NCI-H1092 treated with DMSO at 0.1 percent for 48 hours (cell line): ENCODE data around the gene GNA12.
"Not testable (repeated sequence)": the region's sequence is repeated elsewhere in the genome, so short reads cannot be mapped to it uniquely, and the experiment has no call there.

Experiments used
- DNase-seq: peaks from one replicate; lab custom pipeline; 2025; lab: John Stamatoyannopoulos, UW

Gene GNA12

DNA sequence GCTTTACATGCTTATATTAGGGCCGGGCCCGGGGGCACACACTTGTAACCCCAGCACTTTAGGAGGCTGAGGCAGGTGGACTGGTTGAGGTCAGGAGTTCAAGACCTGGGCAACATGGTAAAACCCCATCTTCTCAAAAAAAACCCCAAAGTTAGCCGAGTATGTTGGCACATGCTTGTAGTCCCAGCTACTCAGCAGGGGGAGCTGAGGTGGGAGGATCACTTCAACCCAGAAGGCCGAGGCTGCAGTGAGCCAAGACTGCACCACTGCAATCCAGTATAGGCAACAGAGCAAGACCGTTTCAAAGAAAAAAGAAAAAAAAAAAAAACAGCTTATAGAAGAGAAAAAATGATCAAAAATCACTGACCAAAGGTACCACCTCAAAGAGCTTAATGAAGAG is 93.0 kb downstream of the GNA12 start:
- DNase-seq: no peak

GRCh38 chr7:2750004-2750407 is 94.1 kb downstream of the GNA12 start:
- DNase-seq: no peak

DNA sequence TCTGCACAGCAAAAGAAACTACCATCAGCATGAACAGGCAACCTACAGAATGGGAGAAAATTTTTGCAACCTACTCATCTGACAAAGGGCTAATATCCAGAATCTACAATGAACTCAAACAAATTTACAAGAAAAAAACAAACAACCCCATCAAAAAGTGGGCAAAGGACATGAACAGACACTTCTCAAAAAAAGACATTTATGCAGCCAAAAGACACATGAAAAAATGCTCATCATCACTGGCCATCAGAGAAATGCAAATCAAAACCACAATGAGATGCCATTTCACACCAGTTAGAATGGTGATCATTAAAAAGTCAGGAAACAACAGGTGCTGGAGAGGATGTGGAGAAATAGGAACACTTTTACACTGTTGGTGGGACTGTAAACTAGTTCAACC is 95.4 kb downstream of the GNA12 start:
- not testable (repeated sequence) for DNase-seq

- not testable (repeated sequence) for DNase-seq
These were observed 100.5 kb downstream of the GNA12 start for GRCh38 chr7:2743523-2744185.

DNA sequence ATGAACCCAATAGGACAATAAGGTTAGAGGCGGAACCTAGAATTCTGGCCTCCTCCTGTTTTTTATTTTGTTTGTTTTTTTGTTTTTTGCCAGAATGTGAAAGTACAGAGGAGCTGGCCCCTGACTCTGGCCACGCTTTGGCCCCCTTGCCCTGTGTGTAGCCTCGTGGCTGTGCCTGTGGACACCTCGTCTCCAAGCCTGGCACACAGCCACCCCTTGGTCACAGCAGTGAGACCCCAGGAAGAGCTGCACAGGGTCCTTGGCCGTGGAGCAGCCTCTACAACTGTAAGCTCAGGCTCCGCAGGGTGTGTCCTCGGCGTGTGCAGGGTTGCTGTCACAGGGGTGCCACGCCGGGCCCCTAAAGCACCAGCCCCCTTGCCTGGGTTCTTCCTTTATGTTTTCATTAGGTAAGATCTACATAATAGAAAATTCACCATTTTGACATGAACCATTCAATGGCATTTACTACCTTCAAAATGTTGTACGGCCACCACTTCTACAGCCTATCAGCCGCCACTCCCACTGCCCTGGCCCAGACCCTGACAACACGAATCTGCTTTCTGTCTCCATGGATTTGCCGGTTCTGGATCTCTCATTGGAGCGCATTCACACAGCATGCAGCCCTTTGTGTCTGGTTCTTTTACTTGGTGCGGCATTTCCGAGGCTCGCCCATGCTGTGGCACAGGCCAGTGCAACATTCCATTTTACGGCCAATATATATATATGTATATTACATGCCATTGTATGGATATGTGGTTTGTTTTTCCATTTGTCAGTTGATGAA is 105.2 kb downstream of the GNA12 start:
- no peak for DNase-seq

DNA sequence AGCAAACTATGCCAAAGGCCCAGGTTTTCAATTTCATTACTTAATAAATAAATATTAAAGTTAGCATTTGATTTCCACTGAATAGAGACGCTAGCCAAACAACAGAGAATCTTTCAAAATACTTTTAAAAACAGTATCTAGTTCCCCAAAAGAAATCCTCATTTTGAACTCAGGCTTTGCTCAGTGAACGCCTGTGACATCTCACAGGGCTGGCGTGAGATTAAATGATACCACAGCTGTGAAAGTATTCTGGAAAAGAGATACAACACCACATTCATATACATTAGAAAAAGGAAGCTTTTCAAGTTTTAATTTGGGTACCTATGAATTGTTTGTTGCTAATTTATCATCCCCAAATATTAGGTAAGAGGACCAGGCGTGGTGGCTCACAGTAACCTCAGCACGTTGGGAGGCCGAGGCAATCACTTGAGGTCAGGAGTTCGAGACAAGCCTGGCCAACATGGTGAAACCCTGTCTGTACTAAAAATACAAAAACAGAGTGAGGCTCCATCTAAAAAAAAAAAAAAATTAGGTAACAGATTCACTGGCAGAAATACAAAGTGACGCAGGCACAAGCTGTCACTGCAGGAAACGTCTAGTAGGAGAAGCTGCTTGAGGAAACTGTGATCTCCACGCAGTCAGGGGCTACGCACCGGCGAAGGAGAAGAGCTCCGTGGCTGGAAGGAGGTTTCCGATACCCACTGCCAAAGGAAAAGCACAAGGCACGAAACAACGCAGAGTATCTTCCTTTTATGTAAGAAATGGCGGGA is 106.2 kb downstream of the GNA12 start:
- no peak for DNase-seq

DNA sequence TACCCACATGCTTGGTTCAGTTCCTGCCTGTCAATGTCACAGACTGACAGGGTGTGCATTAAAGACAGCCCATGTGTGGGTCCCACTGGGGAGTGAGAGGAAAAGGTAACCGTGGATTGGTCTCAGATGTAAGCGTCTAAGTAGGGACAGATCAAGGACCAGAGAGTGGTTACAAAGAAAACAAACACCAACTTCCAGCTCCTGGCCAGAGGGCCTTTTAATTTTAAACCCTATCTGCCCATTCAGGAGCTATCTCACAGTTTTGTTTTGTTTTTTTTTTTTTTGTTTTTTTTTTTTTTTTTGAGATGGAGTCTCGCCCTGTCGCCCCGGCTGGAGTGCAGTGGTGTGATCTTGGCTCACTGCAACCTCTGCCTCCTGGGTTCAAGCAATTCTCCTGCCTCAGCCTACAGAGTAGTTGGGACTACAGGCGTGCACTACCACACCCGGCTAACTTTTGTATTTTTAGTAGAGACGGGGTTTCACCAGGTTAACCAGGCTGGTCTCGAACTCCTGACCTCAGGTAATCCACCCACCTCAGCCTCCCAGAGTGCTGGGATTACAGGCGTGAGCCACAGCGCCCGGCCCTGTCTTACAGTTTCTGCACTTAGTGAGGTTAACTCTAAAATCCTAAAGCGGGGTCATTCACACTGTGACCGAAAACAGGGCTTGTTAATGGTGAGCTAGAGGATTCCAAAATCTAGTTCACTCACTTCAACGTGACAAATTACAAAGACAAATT is 106.9 kb downstream of the GNA12 start:
- DNase-seq: not testable (repeated sequence)

DNA sequence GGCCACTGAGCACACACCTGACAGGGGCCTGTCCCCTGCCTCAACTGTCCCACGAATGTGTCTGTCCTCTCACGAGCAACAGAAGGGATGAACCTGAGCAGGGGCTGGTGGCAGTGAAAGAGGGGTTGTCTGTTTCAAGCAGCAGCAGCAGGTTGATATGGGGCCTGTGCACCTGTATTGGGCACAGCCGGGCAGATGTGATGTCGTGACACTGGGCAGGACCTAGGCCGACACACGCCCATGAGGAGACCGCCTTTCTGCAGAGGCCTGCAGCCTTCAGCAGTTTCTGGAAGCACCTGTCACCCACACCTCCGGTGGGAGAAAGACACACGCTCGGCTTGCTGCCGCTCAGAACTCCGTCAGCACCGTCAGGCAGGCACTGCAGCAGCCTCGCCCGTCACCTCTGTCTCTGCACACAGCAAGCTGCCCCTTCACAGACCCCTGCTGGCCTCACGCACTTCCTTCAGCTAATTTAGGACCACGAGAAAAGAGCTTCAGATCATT is 107.6 kb downstream of the GNA12 start:
- DNase-seq: no peak

GRCh38 chr7:2735744-2736143 is 108.4 kb downstream of the GNA12 start:
- no peak for DNase-seq

DNA sequence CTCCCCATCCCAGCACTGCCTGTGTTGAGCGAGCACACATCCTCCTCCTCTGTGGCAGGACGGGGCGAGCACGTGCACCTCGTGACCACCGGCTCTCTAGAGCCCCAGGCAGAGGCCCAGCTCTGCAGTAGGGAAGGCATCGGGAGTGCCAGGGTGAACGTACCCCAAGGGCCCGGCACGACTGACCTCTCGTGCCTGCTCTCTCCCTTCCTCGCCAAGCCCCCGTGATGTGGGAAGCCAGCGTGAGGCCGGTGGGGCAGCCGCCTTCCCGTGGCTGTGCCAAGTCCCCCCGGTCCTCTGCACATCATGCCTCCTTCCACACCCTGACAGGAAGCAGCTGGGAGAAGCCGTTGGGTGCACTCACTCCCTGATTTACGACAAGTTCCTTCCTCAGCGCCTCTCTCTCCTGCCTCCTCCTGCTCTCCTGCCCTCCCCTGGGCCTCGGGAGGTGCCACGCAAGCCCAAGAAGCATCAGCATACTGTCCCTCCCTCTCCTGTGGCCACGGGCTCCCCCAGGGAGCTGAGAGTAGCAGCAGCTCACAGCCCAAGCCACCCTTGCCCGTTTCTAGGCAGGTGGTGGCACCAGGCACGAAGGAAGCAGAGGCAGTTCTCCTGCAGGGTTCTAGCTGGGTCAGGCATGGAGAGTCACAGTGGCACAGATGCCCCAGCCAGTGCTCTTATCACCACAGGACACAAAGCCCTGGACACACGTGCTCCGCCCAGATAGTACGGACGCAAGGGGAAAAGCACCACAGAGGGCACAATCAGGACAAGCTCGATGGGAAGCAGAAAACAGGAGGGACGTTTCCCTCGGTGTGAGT is 109.1 kb downstream of the GNA12 start:
- DNase-seq: peak; percentile 66

DNA sequence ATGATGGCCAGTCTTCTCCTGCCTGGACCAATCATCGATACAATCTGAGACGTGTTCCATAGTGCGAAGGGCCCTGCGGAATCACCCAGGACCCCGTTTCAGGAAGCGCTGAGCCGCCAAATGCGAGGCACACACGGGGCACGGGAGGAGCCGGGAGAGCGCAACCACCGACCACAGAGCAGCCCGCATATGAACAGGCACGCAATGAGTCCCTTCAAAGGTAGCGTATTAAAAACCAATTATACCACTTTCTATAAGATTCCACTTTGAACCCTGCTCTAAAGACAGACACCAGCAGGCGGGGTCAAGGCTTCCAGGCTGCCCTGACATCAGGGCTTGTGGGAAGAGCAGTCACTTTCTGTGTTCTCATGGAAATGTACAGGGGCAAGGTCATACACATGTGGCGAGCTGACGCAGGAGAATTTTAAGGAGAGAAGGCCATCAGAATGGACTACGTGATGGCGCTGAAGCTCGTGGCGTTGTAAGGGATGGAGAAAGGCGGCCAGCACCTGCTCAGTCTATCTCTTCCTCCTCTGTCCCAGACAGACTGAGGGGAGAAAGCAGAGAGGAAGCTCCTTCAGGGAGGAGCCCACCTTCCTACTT is 109.9 kb downstream of the GNA12 start:
- no peak for DNase-seq

- no peak for DNase-seq
These were observed 111.0 kb downstream of the GNA12 start for GRCh38 chr7:2732959-2733584.

- DNase-seq: no peak
These were observed 111.7 kb downstream of the GNA12 start for GRCh38 chr7:2732388-2732787.

- no peak for DNase-seq
These were observed 113.0 kb downstream of the GNA12 start for GRCh38 chr7:2730846-2731770.

DNA sequence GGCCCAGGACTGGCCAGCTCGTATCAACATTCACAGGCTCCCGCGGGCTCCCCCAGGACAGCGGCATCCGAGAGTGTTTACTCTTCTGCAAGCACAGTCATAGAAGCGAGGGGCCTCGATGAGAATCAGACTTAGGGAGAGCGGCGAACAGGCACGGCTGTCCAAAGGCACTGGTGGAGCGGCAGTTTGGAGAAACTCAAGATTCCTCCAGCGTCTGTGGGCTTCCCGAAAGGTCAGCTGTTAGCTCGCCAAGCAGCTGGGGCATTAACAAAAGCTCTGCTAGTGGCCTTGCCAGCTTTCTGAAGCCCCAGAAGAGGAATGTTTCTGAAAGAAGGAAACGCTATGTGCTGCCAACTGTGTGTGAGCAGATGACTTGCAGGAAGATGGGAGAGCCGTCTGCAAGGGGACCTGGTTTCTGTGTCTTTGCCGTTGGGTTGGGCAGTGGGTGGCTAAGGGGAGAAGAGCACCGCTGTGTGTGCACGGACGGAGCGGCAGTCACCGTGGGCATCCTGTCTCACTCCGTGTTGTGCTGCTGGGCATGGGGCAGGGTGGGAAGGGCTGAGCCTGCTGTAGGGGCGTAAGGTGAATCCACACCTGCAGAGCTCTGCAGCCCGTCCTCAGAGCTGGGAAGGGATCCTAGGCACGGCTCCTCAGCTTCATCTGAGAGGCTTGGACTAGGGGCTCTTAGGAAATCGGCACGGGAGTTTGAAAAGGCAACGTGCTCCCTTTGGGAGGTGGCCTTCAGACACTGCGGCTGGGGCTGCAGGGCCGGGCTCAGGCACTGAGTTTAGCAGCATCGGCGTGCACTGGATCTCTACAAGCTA is 114.0 kb downstream of the GNA12 start:
- no peak for DNase-seq

DNA sequence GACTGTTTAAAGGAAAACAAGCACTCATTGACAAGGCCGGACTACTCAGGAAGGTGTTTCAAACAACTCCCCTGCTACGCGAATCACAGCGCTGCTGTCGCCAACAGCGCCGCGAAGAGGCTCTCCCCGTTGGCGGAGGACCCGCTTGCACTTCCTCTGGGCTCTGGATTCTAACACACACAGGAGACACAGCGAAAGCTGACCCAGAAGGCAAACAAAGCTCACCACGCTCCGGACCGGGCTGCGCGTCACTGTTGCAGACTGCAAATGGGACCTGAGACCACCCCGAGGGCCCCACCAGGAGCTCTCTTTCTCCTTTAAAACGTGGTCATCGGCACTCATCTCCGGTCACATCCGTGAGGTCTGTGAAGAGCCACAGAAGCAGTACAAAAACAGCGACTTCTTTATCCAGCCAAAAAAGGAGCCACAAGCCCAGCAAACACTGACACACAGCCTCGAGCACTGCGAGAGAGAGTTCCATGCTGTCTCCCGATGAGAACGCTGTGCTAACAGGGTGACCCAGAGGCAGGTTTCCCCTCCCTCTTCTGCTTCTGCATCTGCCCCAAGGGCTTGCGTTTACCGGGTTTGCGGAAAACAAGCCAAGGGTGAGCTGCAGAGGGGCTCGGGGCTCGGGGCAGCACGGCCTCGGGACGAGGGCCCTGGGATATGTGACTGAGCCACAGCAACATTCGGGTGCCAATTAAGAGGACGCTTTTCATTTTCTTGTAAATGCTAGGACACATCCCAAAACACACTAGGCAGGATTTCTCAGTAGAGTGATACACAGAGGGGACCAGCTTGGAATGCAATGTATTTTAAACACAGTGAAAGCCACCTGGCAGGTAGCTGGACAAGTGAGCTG is 114.8 kb downstream of the GNA12 start:
- no peak for DNase-seq
